ENCODE measurements around the gene CITED4.

DNA sequence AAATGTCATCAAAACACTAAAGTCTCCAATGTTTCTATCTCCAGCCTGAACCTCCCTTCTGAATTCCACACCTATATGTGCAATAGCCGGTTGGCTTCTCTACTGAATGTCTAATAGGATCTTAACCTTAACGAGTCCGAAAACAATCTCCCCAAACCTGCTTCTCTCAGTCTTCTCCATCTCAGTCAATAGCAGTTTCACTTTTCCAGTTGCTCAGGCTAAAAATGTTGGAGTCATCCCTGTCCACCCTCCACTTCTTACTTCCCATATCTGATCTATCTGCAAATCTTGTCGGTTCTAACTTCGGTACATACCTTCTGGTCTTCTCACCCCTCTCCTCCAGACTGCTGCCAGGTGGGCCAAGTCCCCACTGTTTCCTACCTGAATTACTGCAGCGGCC lies 25.5 kb upstream of the CITED4 start:
- TF ChIP-seq REST (IDR thresholded peaks at IDR 0.05; ENCODE audit: borderline replicate concordance) (no peak), REST (CRISPR knock-in tag; IDR thresholded peaks at IDR 0.05; ENCODE audit: low read depth) (no peak), TAF1 (IDR thresholded peaks at IDR 0.05; ENCODE audit: control insufficient read depth, extremely low read depth, insufficient read depth, low read length, severe bottlenecking) (no peak), ZFPM2 (CRISPR knock-in tag; IDR thresholded peaks at IDR 0.05) (no peak), MYBL2 (IDR thresholded peaks at IDR 0.05; ENCODE audit: low read depth) (no peak), MYBL2 (CRISPR knock-in tag; IDR thresholded peaks at IDR 0.05; ENCODE audit: borderline replicate concordance) (no peak), NR2C2 (CRISPR knock-in tag; IDR thresholded peaks at IDR 0.05) (no peak), NR2C2 (tag; IDR thresholded peaks at IDR 0.05) (no peak)
- TF ChIP-seq, protein P1, sequence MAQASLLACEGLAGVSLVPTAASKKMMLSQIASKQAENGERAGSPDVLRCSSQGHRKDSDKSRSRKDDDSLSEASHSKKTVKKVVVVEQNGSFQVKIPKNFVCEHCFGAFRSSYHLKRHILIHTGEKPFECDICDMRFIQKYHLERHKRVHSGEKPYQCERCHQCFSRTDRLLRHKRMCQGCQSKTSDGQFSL (CRISPR knock-in tag; IDR thresholded peaks at IDR 0.05), result no peak
- TF ChIP-seq, protein P1 (tag; IDR thresholded peaks at IDR 0.05), result no peak

Measured in K562 (cell line).